A673 (cell line): Measurements from ENCODE around the gene H1-8.

Source experiments
- EZH2 ChIP-seq: fragments of 200-600 bp; sonication (generic); IDR thresholded peaks from 2 replicates; pipeline ENCODE4 v1.6.1; 2017; ENCODE audit warnings: borderline replicate concordance, low read depth, mild to moderate bottlenecking, mixed read lengths, antibody characterized with exemption, low read length; ENCODE audit not compliant: poor library complexity, severe bottlenecking
- TF ChIP-seq, protein P1 (sequence below): fragments of 300-800, 200-600 bp; sonication (generic); conservative IDR thresholded peaks from 2 replicates; pipeline ENCODE4 v1.5.1; 2017; ENCODE audit warnings: low read depth, mild to moderate bottlenecking, antibody characterized with exemption, low read length, moderate library complexity, mixed read lengths

DNA sequence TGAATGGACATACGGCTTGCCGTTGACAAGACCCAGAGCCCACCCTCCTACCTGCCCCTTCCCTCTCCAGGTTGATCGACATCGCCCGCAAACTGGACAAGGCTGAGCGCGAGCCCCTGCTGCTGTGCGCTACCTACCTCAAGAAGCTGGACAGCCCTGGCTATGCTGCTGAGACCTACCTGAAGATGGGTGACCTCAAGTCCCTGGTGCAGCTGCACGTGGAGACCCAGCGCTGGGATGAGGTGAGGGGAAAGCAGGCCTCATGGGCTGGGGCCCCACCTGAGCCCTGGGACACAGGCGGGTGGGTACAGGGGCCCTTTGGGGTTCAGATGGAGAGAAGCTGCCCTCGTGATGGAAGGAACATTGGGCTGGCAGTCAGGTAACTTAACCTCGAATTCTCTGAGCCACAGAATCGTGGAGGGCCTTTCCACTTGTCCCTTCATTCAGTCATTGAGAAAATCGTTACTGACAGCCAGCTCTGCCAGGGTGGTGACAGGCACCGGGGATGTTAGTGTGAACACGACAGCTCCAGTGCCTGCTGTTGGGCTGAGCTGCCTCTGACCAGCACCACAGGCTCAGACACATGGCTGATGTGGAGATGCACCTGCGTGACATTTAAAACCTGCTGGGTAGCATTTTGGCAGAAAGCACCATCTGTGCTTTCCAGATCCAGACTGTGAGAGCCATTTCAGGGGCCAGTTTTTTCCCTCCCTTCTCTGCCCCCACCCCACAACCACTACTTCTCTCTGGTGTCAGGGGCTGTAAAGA lies 40.1 kb upstream of the H1-8 start:
- TF ChIP-seq, protein P1, sequence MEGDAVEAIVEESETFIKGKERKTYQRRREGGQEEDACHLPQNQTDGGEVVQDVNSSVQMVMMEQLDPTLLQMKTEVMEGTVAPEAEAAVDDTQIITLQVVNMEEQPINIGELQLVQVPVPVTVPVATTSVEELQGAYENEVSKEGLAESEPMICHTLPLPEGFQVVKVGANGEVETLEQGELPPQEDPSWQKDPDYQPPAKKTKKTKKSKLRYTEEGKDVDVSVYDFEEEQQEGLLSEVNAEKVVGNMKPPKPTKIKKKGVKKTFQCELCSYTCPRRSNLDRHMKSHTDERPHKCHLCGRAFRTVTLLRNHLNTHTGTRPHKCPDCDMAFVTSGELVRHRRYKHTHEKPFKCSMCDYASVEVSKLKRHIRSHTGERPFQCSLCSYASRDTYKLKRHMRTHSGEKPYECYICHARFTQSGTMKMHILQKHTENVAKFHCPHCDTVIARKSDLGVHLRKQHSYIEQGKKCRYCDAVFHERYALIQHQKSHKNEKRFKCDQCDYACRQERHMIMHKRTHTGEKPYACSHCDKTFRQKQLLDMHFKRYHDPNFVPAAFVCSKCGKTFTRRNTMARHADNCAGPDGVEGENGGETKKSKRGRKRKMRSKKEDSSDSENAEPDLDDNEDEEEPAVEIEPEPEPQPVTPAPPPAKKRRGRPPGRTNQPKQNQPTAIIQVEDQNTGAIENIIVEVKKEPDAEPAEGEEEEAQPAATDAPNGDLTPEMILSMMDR: no peak
- TF ChIP-seq EZH2: no peak
